Measurements from ENCODE around the gene KY.

- TF ChIP-seq CTCF (conservative IDR thresholded peaks at IDR 0.05; ENCODE audit: low read depth, low read length) (no peak), EZH2phosphoT487 (IDR thresholded peaks at IDR 0.05; ENCODE audit: borderline replicate concordance, low read length) (no peak), EZH2 (IDR thresholded peaks at IDR 0.05; ENCODE audit: low read length, unreplicated experiment) (no peak)
Measured at GRCh38 chr3:134622806-134623365, 27.9 kb downstream of the KY start.
